Measurements from ENCODE around the gene AKR1C4.
"Not testable (repeated sequence)": the region's sequence is repeated elsewhere in the genome, so short reads cannot be mapped to it uniquely, and the experiment has no call there.

AKR1C4 gene

GRCh38 chr10:5196702-5197113, at the start of gene AKR1C4:
TSS of gene AKR1C4 (plus strand) at chr10:5196837. CDS start at chr10:5196868, 31 bp downstream.
- H3K27me3 Mint-ChIP-seq: no peaks in the 10 kb centered on the region
- ATAC-seq: no peak
- H3K4me3 Mint-ChIP-seq: no peak within 1 kb of the TSS
- H3K27ac Mint-ChIP-seq: no peak within 1 kb of the TSS
- no peaks in the 10 kb centered on the region for H3K4me1 Mint-ChIP-seq
- H3K36me3 Mint-ChIP-seq: no peaks in the 10 kb centered on the region
- peaks cover 3% of the 10 kb centered on the region for H3K9me3 Mint-ChIP-seq

- no peak overlapping the region for H3K4me3 Mint-ChIP-seq
- H3K36me3 Mint-ChIP-seq: no peaks in the 10 kb centered on the region
- ATAC-seq: no peak
- no peaks in the 10 kb centered on the region for H3K27me3 Mint-ChIP-seq
- H3K9me3 Mint-ChIP-seq: peaks cover 12% of the 10 kb centered on the region
- H3K4me1 Mint-ChIP-seq: no peaks in the 10 kb centered on the region
- no peak overlapping the region for H3K27ac Mint-ChIP-seq
Measured at GRCh38 chr10:5146920-5147254, 49.8 kb upstream of the AKR1C4 start.

GRCh38 chr10:5147255-5147980, 49.2 kb upstream of the AKR1C4 start:
- Mint-ChIP-seq H3K4me1 (no peaks in the 10 kb centered on the region), H3K4me3 (no peak overlapping the region), H3K27ac (no peak overlapping the region), H3K27me3 (no peaks in the 10 kb centered on the region), H3K9me3 (peaks cover 12% of the 10 kb centered on the region), H3K36me3 (no peaks in the 10 kb centered on the region)
- ATAC-seq: no peak

GRCh38 chr10:5147981-5148677, 48.5 kb upstream of the AKR1C4 start:
- no peaks in the 10 kb centered on the region for H3K36me3 Mint-ChIP-seq
- no peak for ATAC-seq
- H3K4me3 Mint-ChIP-seq: no peak overlapping the region
- H3K27ac Mint-ChIP-seq: no peak overlapping the region
- H3K4me1 Mint-ChIP-seq: no peaks in the 10 kb centered on the region
- H3K27me3 Mint-ChIP-seq: no peaks in the 10 kb centered on the region
- H3K9me3 Mint-ChIP-seq: peaks cover 11% of the 10 kb centered on the region

- no peak for ATAC-seq
- Mint-ChIP-seq H3K27me3 (no peaks in the 10 kb centered on the region), H3K4me3 (no peak overlapping the region), H3K27ac (no peak overlapping the region), H3K9me3 (peaks cover 13% of the 10 kb centered on the region), H3K4me1 (no peaks in the 10 kb centered on the region), H3K36me3 (no peaks in the 10 kb centered on the region)
Measured at GRCh38 chr10:5148678-5149032, 48.0 kb upstream of the AKR1C4 start.

- no peaks in the 10 kb centered on the region for H3K27me3 Mint-ChIP-seq
- no peaks in the 10 kb centered on the region for H3K4me1 Mint-ChIP-seq
- no peak overlapping the region for H3K4me3 Mint-ChIP-seq
- H3K9me3 Mint-ChIP-seq: peaks cover 13% of the 10 kb centered on the region
- H3K27ac Mint-ChIP-seq: no peak overlapping the region
- H3K36me3 Mint-ChIP-seq: no peaks in the 10 kb centered on the region
- no peak for ATAC-seq
Measured at GRCh38 chr10:5151076-5151475, 45.6 kb upstream of the AKR1C4 start.

- Mint-ChIP-seq H3K36me3 (no peaks in the 10 kb centered on the region), H3K9me3 (peaks cover 3% of the 10 kb centered on the region), H3K27me3 (no peaks in the 10 kb centered on the region), H3K27ac (no peak overlapping the region), H3K4me3 (no peak overlapping the region), H3K4me1 (no peaks in the 10 kb centered on the region)
- ATAC-seq: no peak
Measured at GRCh38 chr10:5155951-5156350, 40.7 kb upstream of the AKR1C4 start.

- no peaks in the 10 kb centered on the region for H3K36me3 Mint-ChIP-seq
- no peaks in the 10 kb centered on the region for H3K27me3 Mint-ChIP-seq
- ATAC-seq: no peak
- H3K4me3 Mint-ChIP-seq: no peak overlapping the region
- H3K4me1 Mint-ChIP-seq: no peaks in the 10 kb centered on the region
- no peak overlapping the region for H3K27ac Mint-ChIP-seq
- H3K9me3 Mint-ChIP-seq: peaks cover 3% of the 10 kb centered on the region
Measured at GRCh38 chr10:5157501-5157900, 39.1 kb upstream of the AKR1C4 start.

GRCh38 chr10:5159126-5159525, 37.5 kb upstream of the AKR1C4 start:
- Mint-ChIP-seq H3K27me3 (no peaks in the 10 kb centered on the region), H3K36me3 (no peaks in the 10 kb centered on the region), H3K9me3 (peaks cover 5% of the 10 kb centered on the region)

GRCh38 chr10:5163487-5163886, 33.1 kb upstream of the AKR1C4 start:
- Mint-ChIP-seq H3K9me3 (peaks cover 20% of the 10 kb centered on the region), H3K36me3 (no peaks in the 10 kb centered on the region), H3K27me3 (no peaks in the 10 kb centered on the region), H3K27ac (no peak overlapping the region), H3K4me1 (no peaks in the 10 kb centered on the region), H3K4me3 (no peak overlapping the region)
- no peak for ATAC-seq

More at GRCh38 chr10:5159126-5159525, 37.5 kb upstream of the AKR1C4 start:
- Mint-ChIP-seq H3K4me3 (no peak overlapping the region), H3K4me1 (no peaks in the 10 kb centered on the region), H3K27ac (no peak overlapping the region)
- no peak for ATAC-seq

- no peak overlapping the region for H3K4me3 Mint-ChIP-seq
- no peak overlapping the region for H3K27ac Mint-ChIP-seq
- H3K36me3 Mint-ChIP-seq: no peaks in the 10 kb centered on the region
- H3K27me3 Mint-ChIP-seq: no peaks in the 10 kb centered on the region
- peaks cover 20% of the 10 kb centered on the region for H3K9me3 Mint-ChIP-seq
- ATAC-seq: no peak
- H3K4me1 Mint-ChIP-seq: no peaks in the 10 kb centered on the region
Measured at GRCh38 chr10:5165738-5166137, 30.9 kb upstream of the AKR1C4 start.

GRCh38 chr10:5168897-5169420, 27.7 kb upstream of the AKR1C4 start:
- no peaks in the 10 kb centered on the region for H3K4me1 Mint-ChIP-seq
- ATAC-seq: no peak
- no peaks in the 10 kb centered on the region for H3K27me3 Mint-ChIP-seq
- H3K27ac Mint-ChIP-seq: no peak overlapping the region
- H3K36me3 Mint-ChIP-seq: no peaks in the 10 kb centered on the region
- H3K4me3 Mint-ChIP-seq: no peak overlapping the region
- H3K9me3 Mint-ChIP-seq: peaks cover 17% of the 10 kb centered on the region

- not testable (repeated sequence) for H3K36me3 Mint-ChIP-seq, H3K9me3 Mint-ChIP-seq, H3K27ac Mint-ChIP-seq, H3K4me1 Mint-ChIP-seq, H3K27me3 Mint-ChIP-seq, H3K4me3 Mint-ChIP-seq, ATAC-seq
Measured at GRCh38 chr10:5175581-5175980, 21.1 kb upstream of the AKR1C4 start.

- not testable (repeated sequence) for H3K4me3 Mint-ChIP-seq, H3K36me3 Mint-ChIP-seq, H3K27ac Mint-ChIP-seq, ATAC-seq, H3K9me3 Mint-ChIP-seq, H3K27me3 Mint-ChIP-seq, H3K4me1 Mint-ChIP-seq
Measured at GRCh38 chr10:5180503-5180902, 16.1 kb upstream of the AKR1C4 start.

- Mint-ChIP-seq H3K9me3 (peaks cover 2% of the 10 kb centered on the region), H3K27me3 (peaks cover 8% of the 10 kb centered on the region), H3K4me1 (no peaks in the 10 kb centered on the region), H3K36me3 (no peaks in the 10 kb centered on the region), H3K4me3 (no peak overlapping the region), H3K27ac (no peak overlapping the region)
- ATAC-seq: no peak
Measured at GRCh38 chr10:5183923-5184322, 12.7 kb upstream of the AKR1C4 start.
